ENCODE results near the gene CADM3.

CADM3 gene

GRCh38 chr1:159229896-159230295 lies 58.5 kb downstream of the CADM3 start:
- no peak overlapping the region for H3K9ac ChIP-seq (ENCODE audit: low read depth, low read length)
- no peaks in the 10 kb centered on the region for H4K20me1 ChIP-seq (ENCODE audit: insufficient read depth, low read length)
- H3K9me3 ChIP-seq (ENCODE audit: insufficient read depth, low read length, severe bottlenecking) = no peaks in the 10 kb centered on the region
- no peaks in the 10 kb centered on the region for H3K36me3 ChIP-seq (ENCODE audit: insufficient read depth, low read length)
- DNase-seq (no peak), ATAC-seq (ENCODE audit: insufficient read depth, low read depth) (no peak)
- H3K27ac ChIP-seq (ENCODE audit: low read length) = no peak overlapping the region
- H3K4me3 ChIP-seq (ENCODE audit: low read depth in 1 of 2, low read length in 2 of 2) = no peak overlapping the region
- H3K4me1 ChIP-seq (ENCODE audit: insufficient read depth, low read length) = no peaks in the 10 kb centered on the region
- H3K79me2 ChIP-seq (ENCODE audit: insufficient read depth, low read length) = no peaks in the 10 kb centered on the region
- H2AFZ ChIP-seq (ENCODE audit: low read depth, low read length) = no peak overlapping the region
- no peak for TF ChIP-seq CTCF (IDR thresholded peaks at IDR 0.05; ENCODE audit: borderline replicate concordance, extremely low read depth, low read length, poor library complexity, severe bottlenecking)
- TF ChIP-seq EZH2 (IDR thresholded peaks at IDR 0.05; ENCODE audit: borderline replicate concordance, low read depth, low read length, severe bottlenecking) = no peak
- H3K4me2 ChIP-seq (ENCODE audit: insufficient read depth, low read length) = no peak overlapping the region
- no peaks in the 10 kb centered on the region for H3K27me3 ChIP-seq (ENCODE audit: insufficient read depth, low read length, poor library complexity)

GRCh38 chr1:159239551-159240220 lies 68.3 kb downstream of the CADM3 start:
- Histone ChIP-seq H3K4me3 (ENCODE audit: low read depth in 1 of 2, low read length in 2 of 2) (no peak overlapping the region), H3K4me1 (ENCODE audit: insufficient read depth, low read length) (no peaks in the 10 kb centered on the region), H3K27me3 (ENCODE audit: insufficient read depth, low read length, poor library complexity) (no peaks in the 10 kb centered on the region), H3K9ac (ENCODE audit: low read depth, low read length) (no peak overlapping the region), H3K36me3 (ENCODE audit: insufficient read depth, low read length) (no peaks in the 10 kb centered on the region), H3K79me2 (ENCODE audit: insufficient read depth, low read length) (no peaks in the 10 kb centered on the region), H2AFZ (ENCODE audit: low read depth, low read length) (no peak overlapping the region), H4K20me1 (ENCODE audit: insufficient read depth, low read length) (no peaks in the 10 kb centered on the region), H3K9me3 (ENCODE audit: insufficient read depth, low read length, severe bottlenecking) (no peaks in the 10 kb centered on the region), H3K4me2 (ENCODE audit: insufficient read depth, low read length) (no peak overlapping the region), H3K27ac (ENCODE audit: low read length) (no peak overlapping the region)
- TF ChIP-seq EZH2 (IDR thresholded peaks at IDR 0.05; ENCODE audit: borderline replicate concordance, low read depth, low read length, severe bottlenecking) = no peak
- TF ChIP-seq CTCF (IDR thresholded peaks at IDR 0.05; ENCODE audit: borderline replicate concordance, extremely low read depth, low read length, poor library complexity, severe bottlenecking) = no peak
- DNase-seq = no peak
- no peak for ATAC-seq (ENCODE audit: insufficient read depth, low read depth)

GRCh38 chr1:159247266-159247665 lies 75.9 kb downstream of the CADM3 start:
- no peak overlapping the region for H3K4me2 ChIP-seq (ENCODE audit: insufficient read depth, low read length)
- TF ChIP-seq EZH2 (IDR thresholded peaks at IDR 0.05; ENCODE audit: borderline replicate concordance, low read depth, low read length, severe bottlenecking) (no peak), CTCF (IDR thresholded peaks at IDR 0.05; ENCODE audit: borderline replicate concordance, extremely low read depth, low read length, poor library complexity, severe bottlenecking) (no peak)
- H3K9me3 ChIP-seq (ENCODE audit: insufficient read depth, low read length, severe bottlenecking) = peaks cover 3% of the 10 kb centered on the region
- H3K27ac ChIP-seq (ENCODE audit: low read length) = no peak overlapping the region
- H3K27me3 ChIP-seq (ENCODE audit: insufficient read depth, low read length, poor library complexity) = no peaks in the 10 kb centered on the region
- DNase-seq (no peak), ATAC-seq (ENCODE audit: insufficient read depth, low read depth) (no peak)
- no peak overlapping the region for H3K4me3 ChIP-seq (ENCODE audit: low read depth in 1 of 2, low read length in 2 of 2)
- no peaks in the 10 kb centered on the region for H3K4me1 ChIP-seq (ENCODE audit: insufficient read depth, low read length)
- no peaks in the 10 kb centered on the region for H3K79me2 ChIP-seq (ENCODE audit: insufficient read depth, low read length)
- H4K20me1 ChIP-seq (ENCODE audit: insufficient read depth, low read length) = no peaks in the 10 kb centered on the region
- H3K36me3 ChIP-seq (ENCODE audit: insufficient read depth, low read length) = no peaks in the 10 kb centered on the region
- H3K9ac ChIP-seq (ENCODE audit: low read depth, low read length) = no peak overlapping the region
- H2AFZ ChIP-seq (ENCODE audit: low read depth, low read length) = no peak overlapping the region
